Stimulated activated CD8-positive, alpha-beta memory T cell treated with anti-CD3 and anti-CD28 coated beads, Interleukin-2, amount 100 ng/mL, for 48 hours (primary cell): ENCODE measurements around the gene CHMP4A.

Experiments
- DNase-seq, 2 donors: peaks; one replicate each; pipeline ENCODE4 v3.0.0-alpha.2; 2020; ENCODE audit warnings: low read depth in 2 of 2

Gene CHMP4A

DNA sequence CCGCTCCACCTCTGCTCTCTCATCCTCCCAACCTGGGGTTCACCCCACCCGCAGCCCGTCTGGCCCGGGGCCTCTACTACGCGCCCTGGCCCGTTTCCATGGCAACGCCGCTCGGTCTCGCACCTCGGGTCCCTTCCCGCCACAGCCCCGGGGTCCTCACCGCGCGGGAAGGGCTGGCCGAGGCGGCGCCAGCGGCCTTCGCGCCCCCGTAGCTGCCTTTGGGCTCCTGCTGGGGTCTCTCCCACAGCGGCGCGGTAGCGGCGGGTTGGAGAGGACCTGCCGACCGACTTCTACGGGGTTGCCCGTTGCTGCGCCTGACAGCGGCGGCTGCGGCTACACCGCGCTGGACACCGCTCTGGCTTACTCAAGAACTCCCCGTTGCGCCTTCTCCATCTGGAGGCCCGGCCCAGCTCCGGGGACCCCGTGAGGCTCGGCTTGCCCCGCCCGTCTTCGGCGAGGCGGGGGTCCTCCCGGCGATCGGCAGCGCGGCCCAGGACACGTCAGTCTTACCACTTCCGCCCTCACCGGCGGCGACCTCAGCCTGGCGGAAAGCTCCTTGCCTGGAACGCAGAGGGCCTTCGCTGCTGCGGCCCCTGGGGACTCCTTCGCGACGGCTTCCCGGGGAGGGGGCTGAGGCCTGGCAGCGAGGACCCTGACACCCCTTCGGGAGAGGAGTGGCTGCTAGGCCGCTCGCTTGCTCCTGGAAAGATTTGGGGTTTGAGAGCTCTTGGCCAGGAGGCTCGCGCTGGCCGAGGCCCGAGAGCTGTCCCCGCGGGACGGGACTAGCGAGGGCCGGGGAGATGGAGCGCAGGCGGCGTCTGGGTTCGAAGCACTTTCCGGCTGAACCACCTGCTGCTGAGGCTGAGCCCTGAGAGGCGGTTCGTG lies 17.9 kb downstream of the CHMP4A start, which contains the start of gene TM9SF1:
Gene TM9SF1, minus strand, starts transcription at position 256 of the 885 bp plus-strand sequence. CDS start 422 bp downstream, outside the sequence.
- DNase-seq = peak; percentile 77 to 82

DNA sequence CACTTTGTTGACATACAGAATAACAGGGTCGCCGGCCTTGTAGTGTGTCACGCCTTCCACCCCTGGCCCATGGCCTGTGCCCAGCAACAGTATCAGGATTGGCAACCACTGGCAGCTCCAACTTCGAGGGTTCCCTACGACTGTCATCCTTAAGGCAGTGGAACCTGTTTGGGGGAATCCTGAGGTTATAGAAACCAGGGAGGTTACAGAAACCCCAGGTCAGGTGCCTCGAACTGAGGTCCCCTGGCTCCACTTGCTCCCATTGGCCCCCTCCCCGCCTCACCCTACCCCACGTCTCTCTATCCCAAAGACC lies 18.5 kb downstream of the CHMP4A start:
- no peak for DNase-seq

DNA sequence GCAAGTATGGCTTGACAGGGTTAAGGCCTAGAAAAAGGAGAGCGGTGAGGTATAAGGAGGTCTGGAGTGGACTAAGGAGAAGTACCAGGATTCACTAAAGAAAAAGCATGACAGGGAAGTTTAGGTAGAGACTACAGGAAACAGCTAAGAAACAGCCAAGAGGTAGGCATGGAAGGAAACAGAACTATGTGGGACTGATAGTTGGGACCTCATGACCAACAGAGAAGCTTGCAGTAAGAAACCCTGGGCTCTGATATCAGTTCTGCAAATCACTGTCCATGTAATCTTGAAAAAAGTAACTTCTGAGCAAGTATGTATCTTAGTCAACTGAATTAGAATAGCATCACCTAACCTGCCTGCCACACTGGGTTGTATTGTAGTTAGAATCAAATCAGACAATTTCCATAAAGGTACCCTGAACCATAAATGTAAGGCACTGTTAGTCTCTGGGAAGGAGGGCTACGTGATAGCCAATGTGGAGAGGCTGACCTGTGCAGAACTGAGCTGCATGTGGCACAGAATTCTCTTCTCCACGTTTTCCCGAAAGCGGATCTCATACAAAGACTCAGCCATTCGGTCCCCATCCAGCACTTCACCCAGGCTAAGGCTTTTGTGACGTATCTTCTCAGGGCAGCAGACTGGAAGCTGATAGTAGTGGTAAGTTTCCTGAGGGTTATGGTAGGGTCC lies 19.0 kb downstream of the CHMP4A start:
- no peak for DNase-seq

DNA sequence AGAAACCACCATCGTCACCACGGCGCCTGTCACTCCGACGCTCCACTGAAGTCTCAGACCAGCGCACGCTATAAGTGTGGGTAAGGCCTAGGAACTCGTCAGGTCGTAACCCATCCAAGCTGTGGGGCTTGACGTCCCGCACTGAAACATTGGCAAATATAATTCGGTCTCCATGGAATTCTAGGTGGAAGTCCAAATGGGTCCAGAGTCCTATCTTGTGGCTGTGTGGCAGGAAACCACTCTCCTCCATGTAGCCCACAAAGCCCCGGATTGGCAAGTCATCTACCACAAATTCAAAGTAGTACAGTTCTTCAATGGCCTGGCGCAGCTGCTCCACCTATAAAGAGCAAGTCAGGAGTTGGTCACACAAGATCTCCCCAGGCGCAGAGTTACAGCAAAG lies 20.4 kb downstream of the CHMP4A start:
- no peak for DNase-seq

GRCh38 chr14:24190416-24190815 lies 22.9 kb downstream of the CHMP4A start:
- DNase-seq = no peak

GRCh38 chr14:24189460-24189859 lies 23.8 kb downstream of the CHMP4A start:
- DNase-seq = no peak

DNA sequence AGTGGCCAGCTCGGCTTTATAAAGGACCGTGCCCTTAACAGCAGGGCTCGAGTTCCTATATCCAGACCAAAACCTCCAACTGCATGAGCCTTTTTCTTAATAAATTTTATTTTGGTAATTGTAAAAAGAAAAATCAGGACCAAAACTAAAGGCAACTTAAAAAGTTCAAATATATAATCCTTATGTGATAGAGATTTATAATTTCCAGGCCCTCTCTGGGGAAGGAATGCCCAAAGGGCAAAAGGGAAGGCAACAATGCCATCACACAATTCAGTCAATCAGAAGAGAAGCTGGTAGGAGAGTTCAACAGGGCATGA lies 24.3 kb downstream of the CHMP4A start:
- DNase-seq = no peak

- peak; percentile 89 for DNase-seq
These were observed 24.8 kb downstream of the CHMP4A start, which contains the start of gene IPO4 for GRCh38 chr14:24188251-24189058. Gene IPO4 (minus strand): TSS chr14:24188816. CDS start chr14:24188787, 29 bp downstream.

DNA sequence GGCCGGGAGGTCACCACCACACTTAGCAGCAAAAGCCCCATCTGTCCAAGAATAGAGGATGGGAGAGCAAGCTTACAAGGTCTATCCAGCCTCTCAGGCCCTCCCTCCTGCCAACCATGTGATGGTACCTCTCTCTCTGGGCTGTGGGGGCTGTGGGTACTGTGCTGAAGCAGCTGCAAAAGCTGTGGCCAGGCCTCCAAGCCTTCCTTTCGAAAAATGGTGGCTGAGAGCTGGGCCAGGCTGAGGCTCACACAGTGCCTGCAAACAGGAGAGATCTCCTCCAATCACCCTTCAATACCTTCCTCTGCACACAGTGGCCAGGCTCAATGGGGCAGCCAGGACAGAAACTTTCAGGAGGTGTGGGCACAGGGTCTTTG lies 25.8 kb downstream of the CHMP4A start:
- DNase-seq = no peak

- DNase-seq = no peak
These were observed 26.3 kb downstream of the CHMP4A start for GRCh38 chr14:24186831-24187538.

- no peak for DNase-seq
These were observed 27.5 kb downstream of the CHMP4A start for GRCh38 chr14:24185741-24186140.

DNA sequence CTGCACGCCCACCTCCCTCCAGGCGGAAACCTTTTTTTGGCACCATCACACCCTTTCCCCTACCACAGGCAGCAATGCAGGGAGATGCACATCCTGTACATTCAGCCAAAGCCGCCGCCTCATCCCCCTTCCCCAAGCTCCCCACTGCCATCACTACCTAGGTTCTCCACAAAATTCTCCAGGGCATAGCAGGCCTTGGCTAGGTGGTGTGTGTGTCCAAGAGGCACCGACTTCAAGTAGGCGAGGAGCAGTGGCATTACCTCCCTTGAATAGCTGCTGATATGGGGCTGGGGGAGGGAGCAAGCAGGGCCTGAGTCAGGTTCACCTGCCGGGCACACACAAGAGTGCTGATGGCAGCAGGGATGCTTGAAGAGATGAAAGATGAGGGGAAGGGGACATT lies 28.3 kb downstream of the CHMP4A start:
- DNase-seq = no peak

- no peak for DNase-seq
These were observed 29.0 kb downstream of the CHMP4A start for GRCh38 chr14:24184104-24184970.

- DNase-seq = no peak
These were observed 30.2 kb downstream of the CHMP4A start for GRCh38 chr14:24183014-24183481.

GRCh38 chr14:24182110-24182882 lies 31.0 kb downstream of the CHMP4A start:
- no peak for DNase-seq

DNA sequence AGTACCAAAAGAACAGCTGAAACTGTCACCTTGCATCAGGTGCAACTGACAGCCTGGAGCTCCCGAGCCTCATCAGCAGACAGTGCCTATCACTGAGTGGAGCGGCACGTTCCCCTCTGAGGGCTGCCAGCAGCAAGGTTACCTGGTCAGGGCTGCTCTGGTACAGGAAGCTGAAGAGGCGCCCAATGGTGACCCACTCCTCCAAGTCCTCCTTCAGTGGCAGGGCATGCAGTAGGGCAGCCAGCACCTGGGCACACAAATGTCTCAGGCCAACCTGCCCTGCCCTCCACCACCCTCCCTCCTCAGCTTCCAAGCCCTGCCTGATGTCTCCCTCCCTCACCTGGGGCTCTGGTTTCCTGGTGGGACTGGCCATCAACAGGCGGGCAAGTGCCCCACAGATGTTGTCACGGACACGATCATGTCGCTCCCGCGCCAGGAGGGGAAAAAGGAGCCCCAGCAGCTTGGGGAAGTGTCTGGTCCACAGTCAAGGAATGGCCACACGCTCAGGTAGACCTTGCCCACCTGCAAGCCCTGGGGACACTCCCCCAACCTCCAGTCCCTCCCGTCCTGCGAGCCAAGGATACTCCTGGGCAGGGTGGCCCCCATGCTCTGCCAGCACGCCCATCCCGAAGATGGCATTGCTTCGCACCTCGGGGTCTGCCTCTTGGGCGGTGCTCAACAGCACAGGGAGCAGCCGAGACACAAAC lies 31.8 kb downstream of the CHMP4A start:
- DNase-seq = no peak

GRCh38 chr14:24179961-24180796 lies 33.1 kb downstream of the CHMP4A start:
- no peak for DNase-seq

DNA sequence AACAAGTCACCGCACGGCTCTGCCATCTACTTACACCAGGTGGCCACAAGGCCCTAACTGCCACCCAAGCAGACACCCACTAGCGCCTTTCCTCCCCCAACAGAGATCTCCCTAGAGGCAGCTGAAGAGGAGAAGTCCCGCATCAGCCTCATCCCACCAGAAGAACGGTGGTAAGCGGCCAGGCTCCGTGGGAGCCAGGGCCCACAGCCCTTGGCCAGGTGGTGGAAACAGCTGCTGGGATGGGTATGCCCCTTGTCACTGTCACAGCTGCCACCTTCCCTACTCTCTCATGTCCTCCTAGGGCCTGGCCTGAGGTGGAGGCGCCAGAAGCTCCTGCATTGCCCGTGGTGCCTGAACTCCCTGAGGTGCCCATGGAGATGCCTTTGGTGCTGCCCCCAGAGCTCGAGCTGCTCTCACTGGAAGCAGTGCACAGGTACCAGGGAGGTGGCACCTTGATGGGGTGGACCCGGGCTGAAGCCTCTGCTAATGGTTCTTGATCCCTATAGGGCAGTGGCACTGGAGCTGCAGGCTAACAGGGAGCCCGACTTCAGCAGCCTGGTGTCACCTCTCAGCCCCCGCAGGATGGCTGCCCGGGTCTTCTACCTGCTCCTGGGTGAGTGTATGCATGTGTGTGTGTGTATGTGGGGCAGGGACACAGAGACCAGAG lies 33.9 kb downstream of the CHMP4A start:
- DNase-seq = no peak
